ENCODE measurements around the gene FOLR3.

Gene FOLR3

DNA sequence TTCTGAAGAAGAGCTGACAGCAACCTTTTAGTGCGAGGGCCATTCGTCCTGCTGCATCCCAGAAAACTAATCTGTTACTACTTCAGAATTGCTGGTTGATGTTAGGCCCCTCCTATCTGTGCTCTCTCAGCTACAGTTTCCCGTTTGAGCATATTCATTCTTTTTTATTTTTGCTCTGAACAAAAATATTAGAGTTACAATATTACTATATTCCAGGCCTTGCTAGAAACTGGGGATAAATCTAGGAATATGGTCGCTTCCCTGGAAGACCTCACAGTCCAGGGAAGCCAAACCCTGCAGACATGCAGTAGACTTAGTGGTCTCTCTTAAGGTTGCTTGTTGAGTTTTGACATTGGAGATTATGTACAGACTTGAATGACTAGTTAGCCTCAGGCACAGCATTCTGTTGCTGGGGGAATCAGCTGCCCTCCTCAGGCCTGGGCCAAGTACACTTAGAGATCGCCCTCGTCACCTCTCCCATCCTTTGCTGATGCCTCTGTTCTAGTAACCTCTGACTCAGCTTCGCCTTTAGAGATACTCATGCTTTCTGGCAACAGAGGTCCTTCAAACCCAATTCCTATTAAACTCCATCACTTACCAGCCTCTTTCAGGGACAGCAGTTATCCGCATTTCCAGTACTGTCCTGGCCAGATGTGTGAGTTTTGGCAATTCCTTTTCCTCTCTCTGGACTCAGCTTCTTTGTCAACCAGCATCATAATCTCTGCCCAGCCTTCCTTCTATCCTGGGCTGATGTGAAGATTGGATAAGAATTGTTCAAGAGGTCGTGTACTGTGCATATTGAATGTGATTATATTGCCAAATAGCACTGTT is 22.3 kb upstream of the FOLR3 start:
- Histone ChIP-seq H3K9me3 (ENCODE audit: control insufficient read depth, insufficient read depth, low read length) (no peaks in the 10 kb centered on the region), H3K4me1 (ENCODE audit: insufficient read depth, low read length) (peaks cover 4% of the 10 kb centered on the region; the same call in 1 of the 2 replicates), H3K9ac (ENCODE audit: low read depth, low read length) (peak overlapping the region; percentile 96), H3K36me3 (ENCODE audit: insufficient read depth, low read length) (no peaks in the 10 kb centered on the region)

GRCh38 chr11:72114570-72114969 is 21.0 kb upstream of the FOLR3 start:
- no peaks in the 10 kb centered on the region for H3K9me3 ChIP-seq (ENCODE audit: control insufficient read depth, insufficient read depth, low read length)

DNA sequence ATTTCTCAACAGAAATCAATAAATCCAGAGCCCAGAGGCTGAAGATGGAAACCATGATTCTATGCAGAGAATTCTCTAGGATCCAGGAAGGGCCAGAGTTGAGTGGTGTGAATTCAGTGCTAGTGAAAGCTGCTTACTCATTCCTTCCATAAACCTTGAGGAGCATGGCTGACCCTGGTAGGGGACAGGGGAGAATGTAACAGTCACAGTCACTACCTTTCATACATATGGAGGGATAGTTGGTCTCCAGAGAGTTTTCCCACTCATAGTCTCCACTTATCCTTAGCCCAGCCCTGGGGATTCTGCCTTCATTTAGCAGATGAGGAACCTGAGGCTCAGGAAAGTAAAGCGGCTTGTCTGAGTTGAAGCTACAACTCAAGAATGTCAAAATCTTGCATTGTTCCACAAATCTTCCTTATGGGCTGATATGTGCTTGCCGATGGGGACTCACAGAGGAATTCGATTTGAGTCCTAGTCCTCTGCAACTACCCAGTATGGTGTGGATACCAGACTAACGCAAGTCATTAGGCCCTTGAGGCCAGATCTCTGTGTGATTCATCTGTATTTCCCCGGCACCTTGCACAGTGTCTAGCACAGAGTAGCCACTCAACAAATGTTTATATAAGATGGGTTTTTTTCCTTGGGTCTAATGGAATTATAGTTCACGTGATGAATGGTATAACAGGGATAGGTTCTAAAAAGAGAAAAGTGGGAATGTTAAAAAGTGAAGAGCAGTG is 19.3 kb upstream of the FOLR3 start:
- peaks cover 4% of the 10 kb centered on the region; the same call in 1 of the 2 replicates for H3K4me1 ChIP-seq (ENCODE audit: insufficient read depth, low read length)
- H3K9ac ChIP-seq (ENCODE audit: low read depth, low read length) = no peak overlapping the region
- H3K9me3 ChIP-seq (ENCODE audit: control insufficient read depth, insufficient read depth, low read length) = no peaks in the 10 kb centered on the region
- no peaks in the 10 kb centered on the region for H3K36me3 ChIP-seq (ENCODE audit: insufficient read depth, low read length)

More at GRCh38 chr11:72114570-72114969, 21.0 kb upstream of the FOLR3 start:
- H3K36me3 ChIP-seq (ENCODE audit: insufficient read depth, low read length) = no peaks in the 10 kb centered on the region
- H3K9ac ChIP-seq (ENCODE audit: low read depth, low read length) = no peak overlapping the region
- peaks cover 4% of the 10 kb centered on the region; the same call in 1 of the 2 replicates for H3K4me1 ChIP-seq (ENCODE audit: insufficient read depth, low read length)

DNA sequence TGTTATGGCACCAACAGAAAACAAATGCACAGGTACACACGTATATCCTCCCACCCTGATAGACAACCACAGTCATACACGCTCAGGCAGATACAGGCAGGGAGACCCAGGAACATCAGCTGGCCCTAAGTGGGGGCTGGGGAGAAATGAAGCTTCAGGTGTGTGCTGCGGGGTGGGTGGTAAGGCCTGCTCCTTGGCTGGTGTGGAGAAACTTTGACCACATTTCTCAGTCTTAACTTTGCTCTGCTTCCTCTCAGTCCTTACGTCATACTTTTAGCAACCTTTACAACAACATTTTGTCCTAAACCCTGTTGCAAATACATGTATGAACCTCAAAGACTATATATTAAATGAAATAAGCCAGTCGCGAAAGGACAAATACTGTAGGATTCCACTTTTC is 16.3 kb upstream of the FOLR3 start:
- Histone ChIP-seq H3K36me3 (ENCODE audit: insufficient read depth, low read length) (no peaks in the 10 kb centered on the region), H3K9me3 (ENCODE audit: control insufficient read depth, insufficient read depth, low read length) (no peaks in the 10 kb centered on the region), H3K4me1 (ENCODE audit: insufficient read depth, low read length) (no peaks in the 10 kb centered on the region), H3K9ac (ENCODE audit: low read depth, low read length) (no peak overlapping the region)

- Histone ChIP-seq H3K9me3 (ENCODE audit: control insufficient read depth, insufficient read depth, low read length) (no peaks in the 10 kb centered on the region), H3K36me3 (ENCODE audit: insufficient read depth, low read length) (no peaks in the 10 kb centered on the region), H3K9ac (ENCODE audit: low read depth, low read length) (no peak overlapping the region), H3K4me1 (ENCODE audit: insufficient read depth, low read length) (no peaks in the 10 kb centered on the region)
Measured at GRCh38 chr11:72120930-72121329, 14.6 kb upstream of the FOLR3 start.

DNA sequence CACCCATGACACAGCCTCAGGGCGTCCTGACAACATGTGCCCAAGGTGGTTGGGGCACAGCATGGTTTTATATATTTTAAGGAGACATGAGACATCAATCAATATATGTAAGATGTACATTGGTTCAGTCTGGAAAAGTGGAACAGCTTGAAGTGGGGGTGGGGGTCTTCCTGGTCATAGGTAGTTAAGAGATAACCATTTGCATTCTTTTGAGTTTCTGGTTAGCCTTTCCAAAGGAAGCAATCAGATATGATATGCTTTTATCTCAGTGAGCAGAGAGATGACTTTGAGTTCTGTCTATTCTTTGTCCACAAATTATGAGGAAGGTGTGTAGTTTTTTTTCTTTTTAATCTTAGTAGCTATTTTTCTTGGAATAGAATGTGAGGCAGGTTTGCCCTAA is 12.9 kb upstream of the FOLR3 start:
- no peaks in the 10 kb centered on the region for H3K4me1 ChIP-seq (ENCODE audit: insufficient read depth, low read length)
- H3K9ac ChIP-seq (ENCODE audit: low read depth, low read length) = no peak overlapping the region
- no peaks in the 10 kb centered on the region; the same call in 1 of the 2 replicates for H3K9me3 ChIP-seq (ENCODE audit: control insufficient read depth, insufficient read depth, low read length)
- H3K36me3 ChIP-seq (ENCODE audit: insufficient read depth, low read length) = no peaks in the 10 kb centered on the region

DNA sequence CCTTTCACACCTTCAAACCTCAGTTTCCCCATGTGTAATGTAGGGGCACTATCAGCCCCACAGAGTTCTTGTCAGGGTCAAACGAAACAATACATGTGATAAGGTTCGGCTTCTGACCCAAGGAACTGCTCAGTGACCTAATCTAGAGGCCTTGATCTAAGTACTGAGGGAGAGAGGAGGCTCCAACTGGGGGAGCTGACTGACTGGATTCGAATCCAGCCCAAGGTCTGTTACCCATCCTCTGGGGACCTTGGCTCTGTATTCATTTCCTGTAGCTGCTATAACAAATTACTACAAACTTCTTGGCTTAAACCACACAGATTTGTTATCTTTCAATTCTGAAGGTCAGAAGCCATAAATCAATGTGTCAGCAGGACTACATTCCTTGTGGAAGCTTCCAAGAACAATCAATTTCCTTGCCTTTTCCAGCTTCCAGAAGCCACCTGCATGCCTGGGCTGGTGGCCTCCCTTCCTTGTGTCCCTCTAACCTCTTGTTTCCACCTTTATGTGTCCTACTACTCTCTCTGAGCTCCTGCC is 12.3 kb upstream of the FOLR3 start:
- Histone ChIP-seq H3K36me3 (ENCODE audit: insufficient read depth, low read length) (no peaks in the 10 kb centered on the region), H3K9ac (ENCODE audit: low read depth, low read length) (no peak overlapping the region), H3K9me3 (ENCODE audit: control insufficient read depth, insufficient read depth, low read length) (no peaks in the 10 kb centered on the region; the same call in 1 of the 2 replicates), H3K4me1 (ENCODE audit: insufficient read depth, low read length) (no peaks in the 10 kb centered on the region)

GRCh38 chr11:72124046-72124445 is 11.5 kb upstream of the FOLR3 start:
- H3K9ac ChIP-seq (ENCODE audit: low read depth, low read length) = no peak overlapping the region
- H3K36me3 ChIP-seq (ENCODE audit: insufficient read depth, low read length) = no peaks in the 10 kb centered on the region
- peaks cover 3% of the 10 kb centered on the region for H3K9me3 ChIP-seq (ENCODE audit: control insufficient read depth, insufficient read depth, low read length)
- H3K4me1 ChIP-seq (ENCODE audit: insufficient read depth, low read length) = no peaks in the 10 kb centered on the region

- Histone ChIP-seq H3K9me3 (ENCODE audit: control insufficient read depth, insufficient read depth, low read length) (peaks cover 3% of the 10 kb centered on the region), H3K9ac (ENCODE audit: low read depth, low read length) (no peak overlapping the region), H3K4me1 (ENCODE audit: insufficient read depth, low read length) (no peaks in the 10 kb centered on the region), H3K36me3 (ENCODE audit: insufficient read depth, low read length) (no peaks in the 10 kb centered on the region)
Measured at GRCh38 chr11:72125956-72126355, 9.6 kb upstream of the FOLR3 start.

- H3K36me3 ChIP-seq (ENCODE audit: insufficient read depth, low read length) = no peaks in the 10 kb centered on the region
- H3K9ac ChIP-seq (ENCODE audit: low read depth, low read length) = no peak overlapping the region
- H3K9me3 ChIP-seq (ENCODE audit: control insufficient read depth, insufficient read depth, low read length) = peaks cover 3% of the 10 kb centered on the region
- no peaks in the 10 kb centered on the region for H3K4me1 ChIP-seq (ENCODE audit: insufficient read depth, low read length)
Measured at GRCh38 chr11:72127923-72128322, 7.6 kb upstream of the FOLR3 start.

GRCh38 chr11:72129381-72129780 is 6.1 kb upstream of the FOLR3 start:
- no peak overlapping the region for H3K9ac ChIP-seq (ENCODE audit: low read depth, low read length)
- no peaks in the 10 kb centered on the region for H3K4me1 ChIP-seq (ENCODE audit: insufficient read depth, low read length)
- H3K9me3 ChIP-seq (ENCODE audit: control insufficient read depth, insufficient read depth, low read length) = peaks cover 3% of the 10 kb centered on the region
- no peaks in the 10 kb centered on the region for H3K36me3 ChIP-seq (ENCODE audit: insufficient read depth, low read length)

GRCh38 chr11:72132646-72133045 is 2.9 kb upstream of the FOLR3 start:
- Histone ChIP-seq H3K4me1 (ENCODE audit: insufficient read depth, low read length) (no peaks in the 10 kb centered on the region), H3K9ac (ENCODE audit: low read depth, low read length) (no peak overlapping the region), H3K36me3 (ENCODE audit: insufficient read depth, low read length) (no peaks in the 10 kb centered on the region), H3K9me3 (ENCODE audit: control insufficient read depth, insufficient read depth, low read length) (peaks cover 3% of the 10 kb centered on the region)

DNA sequence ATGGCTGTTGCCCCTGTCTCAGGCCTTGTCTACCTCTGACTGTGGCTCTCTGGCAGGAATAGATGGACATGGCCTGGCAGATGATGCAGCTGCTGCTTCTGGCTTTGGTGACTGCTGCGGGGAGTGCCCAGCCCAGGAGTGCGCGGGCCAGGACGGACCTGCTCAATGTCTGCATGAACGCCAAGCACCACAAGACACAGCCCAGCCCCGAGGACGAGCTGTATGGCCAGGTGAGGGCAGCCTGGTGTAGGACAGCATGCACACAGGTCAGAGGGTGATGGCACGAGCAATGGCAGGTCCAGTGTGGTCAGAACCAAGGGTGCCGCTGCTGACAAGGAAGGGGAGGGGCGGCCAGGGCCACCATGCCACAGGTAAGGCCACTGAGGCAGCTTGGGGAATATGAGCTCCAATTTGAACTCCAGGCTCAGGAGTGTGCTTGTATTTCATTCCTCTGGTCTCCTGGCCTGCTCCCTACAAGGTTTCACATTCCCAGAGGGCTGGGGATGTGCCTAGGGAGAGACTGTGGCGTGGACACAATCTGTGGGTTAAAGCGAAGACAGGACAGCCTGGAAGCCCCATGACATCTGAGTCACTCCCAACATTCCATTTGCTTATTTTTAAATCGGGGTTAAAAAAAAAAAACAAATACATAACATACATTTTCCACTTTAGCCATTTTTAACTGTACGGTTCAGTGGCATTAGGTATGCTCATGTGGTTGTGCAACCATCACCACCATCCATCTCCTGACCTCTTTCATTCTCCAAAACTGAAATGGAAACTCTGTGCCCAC is 562 bp downstream of the FOLR3 start:
- Histone ChIP-seq H3K9ac (ENCODE audit: low read depth, low read length) (no peak overlapping the region), H3K4me1 (ENCODE audit: insufficient read depth, low read length) (no peaks in the 10 kb centered on the region)

DNA sequence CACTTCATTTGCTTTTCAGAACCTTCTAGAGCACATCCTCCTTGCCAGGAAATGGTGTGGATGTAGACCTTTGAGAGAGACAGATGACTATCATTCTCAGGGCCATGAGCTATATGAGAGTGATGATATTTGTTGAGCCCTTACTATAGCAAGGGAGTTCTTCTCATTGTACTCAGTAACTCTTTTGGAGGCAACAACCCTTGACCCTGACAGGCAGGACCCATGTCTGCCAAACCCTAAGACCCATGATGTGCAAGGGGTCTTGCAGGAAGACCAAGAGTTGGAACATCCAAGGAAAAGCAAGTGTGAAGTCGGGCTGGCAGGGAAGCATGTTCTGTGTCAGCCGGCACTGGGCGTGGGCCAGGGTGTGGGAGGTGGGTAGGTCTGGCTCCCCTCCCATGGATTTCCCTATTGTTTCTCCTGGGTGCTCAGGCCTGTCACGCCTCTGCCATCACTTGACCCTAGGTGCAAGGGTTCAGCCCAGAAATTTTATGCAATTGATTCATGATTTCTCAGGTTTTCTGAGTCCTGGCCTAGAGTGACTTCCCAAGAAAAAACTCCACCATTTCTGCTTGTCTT is 1.2 kb downstream of the FOLR3 start:
- Histone ChIP-seq H3K36me3 (ENCODE audit: insufficient read depth, low read length) (no peaks in the 10 kb centered on the region), H3K4me1 (ENCODE audit: insufficient read depth, low read length) (no peaks in the 10 kb centered on the region), H3K9me3 (ENCODE audit: control insufficient read depth, insufficient read depth, low read length) (no peaks in the 10 kb centered on the region), H3K9ac (ENCODE audit: low read depth, low read length) (no peak overlapping the region)

More for the DNA sequence above, 562 bp downstream of the FOLR3 start:
- H3K36me3 ChIP-seq (ENCODE audit: insufficient read depth, low read length) = no peaks in the 10 kb centered on the region
- H3K9me3 ChIP-seq (ENCODE audit: control insufficient read depth, insufficient read depth, low read length) = no peaks in the 10 kb centered on the region
